ENCODE measurements around the gene PBRM1. TPM values are rescaled to one million over a fixed set of nuclear protein-coding genes. Genes with fewer than 3 reads are reported as not detected.

PBRM1 gene
- polyA plus RNA-seq, 1 donor (not counting 4 experiments of a cell fraction or from before 2014, with no cell fraction given), result 26.0 TPM

- H3K36me3 ChIP-seq (ENCODE audit: control insufficient read depth in 2 of 2, extremely low read depth in 1 of 2, insufficient read depth in 2 of 2, low read length in 2 of 2), result peaks cover 2 to 10% of the 10 kb centered on the region in 2 experiments
- H3K9me3 ChIP-seq (ENCODE audit: control insufficient read depth, low read depth, low read length), result no peaks in the 10 kb centered on the region
- peaks cover 26% of the 10 kb centered on the region for H3K79me2 ChIP-seq (ENCODE audit: control insufficient read depth, insufficient read depth, low read length)
- no peak for FAIRE-seq
- no peak for TF ChIP-seq CTCF (optimal IDR thresholded peaks at IDR 0.05 in 1 of 3, IDR thresholded peaks at IDR 0.05 in 1 of 3, conservative IDR thresholded peaks at IDR 0.05 in 1 of 3; ENCODE audit: extremely low read depth in 1 of 3, insufficient read depth in 2 of 3, low read length in 3 of 3)
- no peak for TF ChIP-seq EZH2 (IDR thresholded peaks at IDR 0.05; ENCODE audit: low read length)
- no peak overlapping the region for H2AFZ ChIP-seq (ENCODE audit: control insufficient read depth, low read length)
- no peaks in the 10 kb centered on the region for H3K27me3 ChIP-seq (ENCODE audit: control insufficient read depth, extremely low read depth, insufficient read depth, low read length)
- H3K9ac ChIP-seq (ENCODE audit: control insufficient read depth, extremely low read depth, insufficient read depth, low read length), result peak overlapping the region; percentile 65
- no peak overlapping the region for H3K27ac ChIP-seq (ENCODE audit: control insufficient read depth, insufficient read depth, low read length)
- peak overlapping the region; percentile 80 for H3K4me2 ChIP-seq (ENCODE audit: control insufficient read depth, extremely low read depth, insufficient read depth, low read depth, low read length)
- dilution Hi-C loops (cut with MboI; ENCODE audit: extremely low pct_ligation_motif_present, low sequenced_read_pairs), result no loop called here
- peaks cover 2% of the 10 kb centered on the region for H3K9me1 ChIP-seq (ENCODE audit: control insufficient read depth, extremely low read depth, insufficient read depth, low read length)
- H3K4me3 ChIP-seq (ENCODE audit: control insufficient read depth in 2 of 3, extremely low read depth in 1 of 3, insufficient read depth in 2 of 3, low read depth in 1 of 3, low read length in 3 of 3), result peak overlapping the region; percentile 58 to 65 (median 63)
- H3K4me1 ChIP-seq (ENCODE audit: control insufficient read depth, extremely low read depth, insufficient read depth, low read length), result peaks cover 34% of the 10 kb centered on the region
- DNase-seq (ENCODE audit: low read depth, low spot score), result no peak
- peaks cover 3% of the 10 kb centered on the region for H4K20me1 ChIP-seq (ENCODE audit: control insufficient read depth, extremely low read depth, insufficient read depth, low read length)
Observed at GRCh38 chr3:52532838-52533622, 152.7 kb downstream of the PBRM1 start.

- peaks cover 20% of the 10 kb centered on the region for H3K79me2 ChIP-seq (ENCODE audit: control insufficient read depth, insufficient read depth, low read length)
- dilution Hi-C loops (cut with MboI; ENCODE audit: extremely low pct_ligation_motif_present, low sequenced_read_pairs), result no loop called here
Observed at GRCh38 chr3:52532517-52532837, 153.2 kb downstream of the PBRM1 start.

More at GRCh38 chr3:52532517-52532837, 153.2 kb downstream of the PBRM1 start:
- Histone ChIP-seq H3K9ac (ENCODE audit: control insufficient read depth, extremely low read depth, insufficient read depth, low read length) (peak overlapping the region; percentile 65), H3K36me3 (ENCODE audit: control insufficient read depth in 2 of 2, extremely low read depth in 1 of 2, insufficient read depth in 2 of 2, low read length in 2 of 2) (peaks cover 5 to 15% of the 10 kb centered on the region in 2 experiments), H3K4me3 (ENCODE audit: control insufficient read depth in 2 of 3, extremely low read depth in 1 of 3, insufficient read depth in 2 of 3, low read depth in 1 of 3, low read length in 3 of 3) (peak overlapping the region; percentile 58 to 65 (median 63)), H3K27me3 (ENCODE audit: control insufficient read depth, extremely low read depth, insufficient read depth, low read length) (no peaks in the 10 kb centered on the region), H4K20me1 (ENCODE audit: control insufficient read depth, extremely low read depth, insufficient read depth, low read length) (no peaks in the 10 kb centered on the region), H3K4me1 (ENCODE audit: control insufficient read depth, extremely low read depth, insufficient read depth, low read length) (peaks cover 29% of the 10 kb centered on the region), H3K27ac (ENCODE audit: control insufficient read depth, insufficient read depth, low read length) (no peak overlapping the region), H3K9me1 (ENCODE audit: control insufficient read depth, extremely low read depth, insufficient read depth, low read length) (no peaks in the 10 kb centered on the region), H3K9me3 (ENCODE audit: control insufficient read depth, low read depth, low read length) (no peaks in the 10 kb centered on the region), H2AFZ (ENCODE audit: control insufficient read depth, low read length) (no peak overlapping the region), H3K4me2 (ENCODE audit: control insufficient read depth, extremely low read depth, insufficient read depth, low read depth, low read length) (peak overlapping the region; percentile 80)
- FAIRE-seq, result no peak
- no peak for DNase-seq (ENCODE audit: low read depth, low spot score)
- TF ChIP-seq CTCF (optimal IDR thresholded peaks at IDR 0.05 in 1 of 3, IDR thresholded peaks at IDR 0.05 in 1 of 3, conservative IDR thresholded peaks at IDR 0.05 in 1 of 3; ENCODE audit: extremely low read depth in 1 of 3, insufficient read depth in 2 of 3, low read length in 3 of 3), result no peak
- TF ChIP-seq EZH2 (IDR thresholded peaks at IDR 0.05; ENCODE audit: low read length), result no peak

Data from keratinocyte (primary cell).